Activated naive CD8-positive, alpha-beta T cell treated with anti-CD3 and anti-CD28 coated beads, Interleukin-2, amount 50 U/mL, for 24 hours (primary cell): ENCODE results near the gene BRIP1.
"Not testable (repeated sequence)": the region's sequence is repeated elsewhere in the genome, so short reads cannot be mapped to it uniquely, and the experiment has no call there.

ENCODE experiments used
- ATAC-seq: fragments of 150-1000 bp; cut with Tn5 transposase; one replicate; pipeline ENCODE4 v1.10.0; 2021
- DNase-seq: peaks from one replicate; pipeline ENCODE4 v3.0.0; 2021
- H3K27ac Mint-ChIP-seq: one replicate; pipeline ENCODE4 v1.8.0; 2021; ENCODE audit warnings: mild to moderate bottlenecking, mixed read lengths
- H3K27me3 Mint-ChIP-seq: one replicate; pipeline ENCODE4 v1.8.0; 2021; ENCODE audit warnings: mixed read lengths
- H3K36me3 Mint-ChIP-seq: one replicate; pipeline ENCODE4 v1.8.0; 2021; ENCODE audit warnings: low read depth, mixed read lengths
- H3K4me1 Mint-ChIP-seq: one replicate; pipeline ENCODE4 v1.8.0; 2021; ENCODE audit warnings: mixed read lengths
- H3K4me3 Mint-ChIP-seq: one replicate; pipeline ENCODE4 v1.8.0; 2021; ENCODE audit warnings: mild to moderate bottlenecking, moderate library complexity, mixed read lengths
- H3K9me3 Mint-ChIP-seq: one replicate; pipeline ENCODE4 v1.8.0; 2021; ENCODE audit warnings: mixed read lengths

BRIP1 gene

DNA sequence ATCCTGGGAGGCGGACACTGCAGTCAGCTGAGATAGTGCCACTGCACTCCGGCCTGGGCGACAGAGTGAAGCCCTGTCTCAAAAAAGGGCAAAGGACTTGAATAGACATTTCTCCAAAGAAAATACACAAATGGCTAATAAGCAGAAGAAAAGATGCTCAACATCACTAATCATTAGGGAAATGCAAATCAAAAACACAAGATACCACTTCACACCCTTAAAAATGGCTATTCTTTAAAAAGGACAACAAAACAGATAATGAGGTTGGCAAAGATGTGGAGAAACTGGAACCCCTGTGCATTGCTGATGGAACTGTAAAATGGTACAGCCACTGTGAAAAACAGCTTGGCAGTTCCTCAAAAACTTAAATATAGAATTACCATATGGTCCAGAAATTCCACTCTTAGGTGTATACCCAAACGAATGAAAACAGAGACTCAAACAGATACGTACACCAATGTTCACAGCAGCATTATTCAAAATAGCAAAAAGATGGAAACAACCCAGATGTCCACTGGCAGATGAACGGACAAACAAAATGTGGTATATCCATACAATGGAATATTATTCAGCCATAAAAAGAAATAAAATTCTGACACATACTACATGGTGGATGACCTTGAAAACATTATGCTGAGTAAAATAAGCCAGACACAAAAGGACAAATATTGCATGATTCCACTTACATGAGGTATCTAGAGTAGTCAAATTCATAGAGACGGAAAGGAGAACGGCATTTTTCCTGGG, 35.5 kb downstream of the BRIP1 start:
- no peaks in the 10 kb centered on the region for H3K27me3 Mint-ChIP-seq
- no peak overlapping the region for H3K27ac Mint-ChIP-seq
- DNase-seq (no peak), ATAC-seq (no peak)
- no peaks in the 10 kb centered on the region for H3K4me1 Mint-ChIP-seq
- H3K9me3 Mint-ChIP-seq: peaks cover 2% of the 10 kb centered on the region
- H3K4me3 Mint-ChIP-seq: no peak overlapping the region
- H3K36me3 Mint-ChIP-seq: peaks cover 25% of the 10 kb centered on the region

DNA sequence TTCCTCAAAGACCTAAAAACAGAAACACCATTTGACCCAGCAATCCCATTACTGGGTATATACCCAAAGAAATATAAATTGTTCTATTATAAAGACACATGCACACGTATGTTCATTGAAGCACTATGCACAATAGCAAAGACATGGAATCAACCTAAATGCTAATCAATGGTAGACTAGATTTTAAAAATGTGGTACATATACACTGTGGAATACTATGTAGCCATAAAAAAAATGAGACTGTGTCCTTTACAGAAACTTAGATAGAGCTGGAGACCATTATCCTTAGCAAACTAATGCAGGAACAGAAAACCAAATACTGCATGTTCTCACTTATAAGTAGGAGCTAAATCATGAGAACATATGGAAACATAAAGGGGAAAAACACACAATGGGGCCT, 36.5 kb downstream of the BRIP1 start:
- H3K27ac Mint-ChIP-seq, ATAC-seq, DNase-seq, H3K27me3 Mint-ChIP-seq, H3K4me3 Mint-ChIP-seq, H3K4me1 Mint-ChIP-seq, H3K9me3 Mint-ChIP-seq: not testable (repeated sequence)
- peaks cover 30% of the 10 kb centered on the region for H3K36me3 Mint-ChIP-seq

DNA sequence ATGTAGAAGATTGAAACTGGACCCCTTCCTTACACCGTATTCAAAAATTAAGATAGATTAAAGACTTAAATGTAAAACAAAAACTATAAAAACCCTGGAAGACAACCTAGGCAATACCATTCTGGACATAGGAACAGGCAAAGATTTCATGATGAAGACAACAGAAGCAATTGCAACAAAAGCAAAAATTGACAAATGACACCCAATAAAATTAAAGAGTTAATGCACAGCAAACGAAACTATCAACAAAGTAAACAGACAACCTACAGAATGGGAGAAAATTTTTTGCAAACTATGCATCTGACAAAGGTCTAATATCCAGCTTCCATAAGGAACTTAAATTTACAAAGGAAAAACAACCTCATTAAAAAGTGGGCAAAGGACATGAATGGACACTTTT, 37.1 kb downstream of the BRIP1 start:
- not testable (repeated sequence) for H3K4me3 Mint-ChIP-seq, ATAC-seq, DNase-seq, H3K4me1 Mint-ChIP-seq, H3K27me3 Mint-ChIP-seq, H3K27ac Mint-ChIP-seq, H3K9me3 Mint-ChIP-seq
- H3K36me3 Mint-ChIP-seq: peaks cover 34% of the 10 kb centered on the region

DNA sequence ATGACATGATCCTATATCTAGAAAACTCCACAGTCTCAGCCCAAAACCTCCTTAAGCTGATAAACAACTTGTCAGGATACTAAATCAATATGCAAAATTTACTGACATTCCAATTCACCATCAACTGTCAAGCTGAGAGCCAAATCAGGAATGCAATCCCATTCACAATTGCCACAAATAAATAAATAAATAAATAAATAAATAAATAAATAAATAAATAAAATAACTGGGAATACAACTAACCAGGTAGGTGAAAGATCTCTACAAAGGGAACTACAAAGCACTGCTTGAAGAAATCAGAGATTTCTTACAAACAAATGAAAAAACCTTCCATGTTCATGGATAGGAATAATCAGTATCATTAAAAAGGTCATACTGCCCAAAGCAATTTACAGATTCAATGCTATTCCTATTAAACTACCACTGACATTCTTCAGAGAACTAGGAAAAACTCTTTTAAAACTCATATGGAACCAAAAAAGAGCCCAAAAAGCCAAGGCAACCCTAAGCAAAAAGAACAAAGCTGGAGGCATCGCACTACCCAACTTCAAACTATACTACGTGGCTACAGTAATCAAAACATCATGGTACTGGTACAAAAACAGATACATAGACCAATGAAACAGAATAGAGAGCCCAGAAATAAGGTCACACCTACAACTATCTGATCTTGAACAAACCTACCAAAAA, 37.7 kb downstream of the BRIP1 start:
- Mint-ChIP-seq H3K4me3 (no peak overlapping the region), H3K9me3 (peaks cover 2% of the 10 kb centered on the region), H3K27ac (no peak overlapping the region), H3K4me1 (peaks cover 2% of the 10 kb centered on the region), H3K36me3 (peaks cover 39% of the 10 kb centered on the region), H3K27me3 (no peaks in the 10 kb centered on the region)
- DNase-seq (no peak), ATAC-seq (no peak)

DNA sequence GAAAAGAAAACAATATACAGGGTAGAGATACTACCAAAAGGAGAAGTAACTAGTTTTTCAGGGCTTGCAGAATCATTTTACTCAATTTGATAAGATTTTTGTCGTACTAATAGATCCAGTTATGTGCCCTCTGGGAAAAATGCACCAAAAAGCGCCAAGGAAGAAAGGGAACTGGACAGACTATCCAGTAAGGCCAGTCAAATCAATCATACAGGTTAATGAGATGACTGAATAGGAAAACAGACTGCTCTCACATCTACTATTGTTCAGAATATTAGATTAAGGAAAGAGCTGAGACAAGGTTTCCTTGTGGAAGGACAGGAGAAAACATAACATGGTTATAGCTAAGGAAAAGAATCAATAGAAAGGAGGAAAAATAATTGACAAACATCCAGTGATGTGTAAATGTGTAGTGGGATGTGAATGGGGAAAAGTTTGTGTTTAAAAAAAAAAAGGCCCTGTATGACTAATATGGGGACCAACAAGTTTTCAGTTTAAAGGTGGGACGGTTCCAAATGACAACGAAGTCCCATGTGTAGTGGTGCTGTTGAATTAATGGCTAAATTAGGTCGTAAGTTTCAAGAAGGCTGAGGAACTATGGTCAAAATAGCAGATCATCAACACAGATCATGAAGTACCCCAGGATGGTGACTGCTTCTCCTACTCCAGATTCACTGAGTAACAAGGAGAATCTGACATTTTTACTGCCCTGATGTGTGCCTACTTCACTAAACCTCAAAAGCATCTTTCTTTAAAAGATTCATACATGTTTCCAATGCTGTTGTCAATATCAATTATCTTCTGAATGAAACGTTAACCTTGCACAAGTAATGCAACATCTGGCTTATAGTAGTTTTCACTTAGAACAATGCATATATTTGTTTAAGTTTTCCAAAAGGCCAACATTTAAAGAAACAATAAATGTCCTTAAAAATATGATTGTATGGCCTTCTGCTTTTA, 40.7 kb downstream of the BRIP1 start:
- ATAC-seq: no peak
- Mint-ChIP-seq H3K36me3 (peaks cover 41% of the 10 kb centered on the region), H3K4me1 (peaks cover 2% of the 10 kb centered on the region), H3K9me3 (no peaks in the 10 kb centered on the region), H3K4me3 (no peak overlapping the region), H3K27ac (no peak overlapping the region), H3K27me3 (no peaks in the 10 kb centered on the region)
- DNase-seq: no peak

DNA sequence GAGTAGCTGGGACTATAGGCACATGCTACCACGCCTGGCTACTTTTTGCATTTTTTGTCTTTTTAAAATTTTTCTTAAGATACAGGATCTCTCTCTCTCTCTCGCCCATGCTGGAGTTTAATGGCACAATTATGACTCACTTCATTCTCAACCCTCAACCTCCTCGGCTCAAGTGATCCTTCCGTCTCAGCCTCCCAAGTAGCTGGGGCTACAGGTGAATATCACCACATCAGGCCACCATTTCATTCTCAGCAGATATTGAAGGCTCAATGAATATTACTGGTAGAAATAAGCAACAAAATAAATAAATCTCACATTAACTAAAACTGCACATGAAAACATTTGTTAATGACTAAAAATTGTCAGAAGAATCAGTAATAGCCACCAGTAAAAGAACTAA, 41.7 kb downstream of the BRIP1 start:
- H3K27ac Mint-ChIP-seq: no peak overlapping the region
- no peak for ATAC-seq
- DNase-seq: no peak
- H3K36me3 Mint-ChIP-seq: peaks cover 39% of the 10 kb centered on the region
- H3K27me3 Mint-ChIP-seq: no peaks in the 10 kb centered on the region
- no peak overlapping the region for H3K4me3 Mint-ChIP-seq
- no peaks in the 10 kb centered on the region for H3K9me3 Mint-ChIP-seq
- peaks cover 6% of the 10 kb centered on the region for H3K4me1 Mint-ChIP-seq

DNA sequence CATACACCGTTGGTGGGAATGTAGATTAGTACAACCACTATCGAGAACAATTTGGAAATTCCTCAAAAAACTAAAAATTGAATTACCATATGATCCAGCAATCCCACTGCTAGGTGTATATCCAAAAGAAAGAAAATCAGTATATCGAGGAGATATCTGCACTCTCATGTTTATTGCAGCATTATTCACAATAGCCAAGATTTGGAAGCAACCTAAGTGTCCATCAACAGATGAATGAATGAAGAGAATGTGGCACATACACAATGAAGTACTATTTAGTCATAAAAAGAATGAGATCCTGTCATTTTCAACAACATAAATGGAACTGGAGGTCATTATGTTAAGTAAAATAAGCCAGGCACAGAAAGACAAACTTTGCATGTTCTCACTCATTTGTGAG, 44.1 kb downstream of the BRIP1 start:
- not testable (repeated sequence) for H3K4me3 Mint-ChIP-seq, H3K27me3 Mint-ChIP-seq, H3K27ac Mint-ChIP-seq, DNase-seq, ATAC-seq, H3K9me3 Mint-ChIP-seq
- H3K4me1 Mint-ChIP-seq: peaks cover 12% of the 10 kb centered on the region
- peaks cover 31% of the 10 kb centered on the region for H3K36me3 Mint-ChIP-seq

DNA sequence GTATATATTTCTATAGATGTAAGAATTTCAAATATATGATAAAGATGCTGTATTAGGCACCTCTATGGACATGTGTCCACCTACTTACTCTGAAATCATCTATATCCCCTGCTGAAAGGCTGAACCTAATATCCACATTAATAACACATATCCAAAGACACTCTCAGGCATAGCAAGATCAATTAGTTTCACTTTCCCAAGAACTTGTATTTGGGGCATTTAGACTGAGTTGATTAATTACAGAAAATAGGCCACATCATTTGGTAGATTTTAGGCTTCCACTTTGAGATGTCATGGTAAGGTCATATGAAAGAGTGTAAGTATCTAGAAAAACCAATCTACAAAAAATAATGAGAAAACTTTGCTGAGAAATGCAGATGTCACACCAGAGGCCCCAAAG, 45.1 kb downstream of the BRIP1 start:
- peaks cover 12% of the 10 kb centered on the region for H3K4me1 Mint-ChIP-seq
- H3K27me3 Mint-ChIP-seq: no peaks in the 10 kb centered on the region
- no peak overlapping the region for H3K4me3 Mint-ChIP-seq
- no peaks in the 10 kb centered on the region for H3K9me3 Mint-ChIP-seq
- H3K36me3 Mint-ChIP-seq: peaks cover 31% of the 10 kb centered on the region
- DNase-seq (no peak), ATAC-seq (no peak)
- H3K27ac Mint-ChIP-seq: no peak overlapping the region

DNA sequence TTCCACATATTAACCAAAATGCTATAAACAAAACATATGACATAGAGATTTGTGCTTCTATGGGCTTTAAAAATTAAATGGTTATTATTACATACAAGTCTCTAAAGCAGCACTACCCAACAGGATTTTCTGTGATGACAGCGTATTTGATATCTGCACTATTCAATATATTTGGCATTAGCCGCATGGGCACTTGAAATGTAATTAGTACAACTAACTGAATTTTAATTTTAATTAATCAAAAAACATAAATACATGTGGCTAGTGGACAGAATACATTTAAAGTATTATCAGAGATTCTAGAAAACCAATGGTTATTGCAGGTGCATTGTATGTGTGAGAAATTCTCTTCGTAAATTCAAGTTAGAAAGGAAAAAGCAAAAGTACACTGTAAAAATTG, 45.9 kb downstream of the BRIP1 start:
- ATAC-seq (no peak), DNase-seq (no peak)
- H3K4me1 Mint-ChIP-seq: peaks cover 11% of the 10 kb centered on the region
- H3K36me3 Mint-ChIP-seq: peaks cover 30% of the 10 kb centered on the region
- H3K27ac Mint-ChIP-seq: no peak overlapping the region
- no peak overlapping the region for H3K4me3 Mint-ChIP-seq
- no peaks in the 10 kb centered on the region for H3K9me3 Mint-ChIP-seq
- no peaks in the 10 kb centered on the region for H3K27me3 Mint-ChIP-seq

DNA sequence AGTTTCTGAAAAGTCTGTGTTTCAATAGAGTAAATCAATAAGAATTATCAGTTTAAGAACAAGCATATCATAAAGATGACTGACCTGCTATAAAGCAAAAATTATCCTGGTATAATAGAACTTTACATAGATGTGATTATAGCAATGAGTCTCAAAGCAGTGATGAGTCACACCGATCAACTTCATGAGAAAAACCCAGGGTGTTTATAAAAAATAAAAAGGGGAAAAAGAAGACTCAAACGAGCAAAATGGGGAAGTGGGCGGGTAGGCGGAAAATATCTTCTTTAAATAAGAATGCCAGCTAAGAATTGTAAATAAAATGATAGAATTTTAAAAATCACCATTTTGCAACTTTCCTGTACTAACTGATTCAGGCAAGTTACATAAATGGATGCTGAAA, 46.8 kb downstream of the BRIP1 start:
- Mint-ChIP-seq H3K36me3 (peaks cover 23% of the 10 kb centered on the region), H3K27ac (peak overlapping the region; percentile 19), H3K4me1 (peaks cover 11% of the 10 kb centered on the region), H3K9me3 (no peaks in the 10 kb centered on the region), H3K27me3 (no peaks in the 10 kb centered on the region), H3K4me3 (no peak overlapping the region)
- DNase-seq (no peak), ATAC-seq (no peak)

DNA sequence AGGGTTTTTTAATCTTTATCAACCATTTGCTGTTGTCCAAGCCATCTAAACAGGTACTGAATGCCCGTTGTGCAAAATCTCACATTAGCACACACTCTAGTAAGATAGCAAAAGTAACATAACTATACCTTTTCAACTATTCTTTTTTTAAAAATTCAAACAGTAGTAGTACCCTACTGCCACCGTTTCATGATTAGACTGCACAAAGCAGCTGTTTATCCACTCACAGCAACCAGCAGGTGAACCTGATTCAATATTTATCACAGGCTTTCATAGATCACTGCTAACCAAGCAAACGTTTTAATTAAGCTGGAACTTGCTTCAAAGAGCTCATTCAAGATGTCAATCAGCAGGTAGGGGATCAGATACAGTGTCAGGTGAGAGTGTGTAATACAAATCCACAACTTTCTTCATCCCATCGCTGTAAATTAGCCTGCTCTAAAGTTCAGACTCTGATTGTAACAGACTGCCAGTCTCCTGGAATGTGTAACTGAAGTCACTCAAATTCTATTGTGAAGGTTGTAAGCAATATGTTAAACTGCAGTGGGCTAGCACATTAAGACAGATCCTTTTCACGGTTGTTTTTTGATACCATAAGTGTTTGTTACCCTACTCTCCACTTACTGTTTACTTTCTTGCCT, 47.3 kb downstream of the BRIP1 start:
- no peaks in the 10 kb centered on the region for H3K27me3 Mint-ChIP-seq
- H3K27ac Mint-ChIP-seq: no peak overlapping the region
- no peak for ATAC-seq
- no peak overlapping the region for H3K4me3 Mint-ChIP-seq
- DNase-seq: no peak
- H3K4me1 Mint-ChIP-seq: peaks cover 11% of the 10 kb centered on the region
- no peaks in the 10 kb centered on the region for H3K9me3 Mint-ChIP-seq
- H3K36me3 Mint-ChIP-seq: peaks cover 25% of the 10 kb centered on the region

DNA sequence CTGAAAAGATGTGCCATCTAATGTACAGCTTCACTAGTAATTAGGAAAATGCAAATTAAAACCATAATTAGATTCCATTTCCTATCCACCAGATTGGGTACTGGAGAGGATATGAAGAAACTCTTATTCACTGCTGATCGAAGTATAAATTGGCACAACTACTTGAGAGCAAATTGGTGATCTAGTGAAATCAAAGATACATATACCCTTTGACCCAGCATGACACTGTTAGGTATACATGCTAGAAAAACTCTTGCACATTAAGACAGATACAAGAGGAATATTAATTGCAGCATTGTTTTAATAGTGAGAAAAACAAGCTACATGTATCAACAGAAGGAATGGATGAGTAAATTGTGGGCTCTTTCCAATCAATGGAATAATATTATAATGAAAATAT, 48.8 kb downstream of the BRIP1 start:
- no peak for ATAC-seq
- Mint-ChIP-seq H3K4me1 (peaks cover 11% of the 10 kb centered on the region), H3K36me3 (peaks cover 16% of the 10 kb centered on the region), H3K4me3 (no peak overlapping the region), H3K27me3 (no peaks in the 10 kb centered on the region), H3K9me3 (no peaks in the 10 kb centered on the region), H3K27ac (no peak overlapping the region)
- DNase-seq: no peak

DNA sequence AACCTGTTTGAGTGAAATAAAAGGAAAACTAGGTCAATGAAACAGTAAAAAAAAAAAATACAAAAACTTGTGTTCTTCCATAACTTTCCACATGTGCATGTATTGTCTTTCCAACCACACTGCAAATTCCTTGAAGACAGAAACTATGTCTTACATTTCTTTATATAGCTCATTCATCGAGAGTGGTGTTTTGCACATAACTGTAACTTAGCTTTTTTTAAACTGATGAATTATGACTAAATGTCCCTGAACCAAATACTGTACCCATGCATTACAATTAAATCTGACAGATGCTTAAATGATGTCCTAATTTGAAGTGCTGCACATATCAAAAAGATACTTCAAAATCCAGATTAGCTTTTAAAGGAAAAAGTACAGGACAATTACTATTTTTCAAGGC, 50.1 kb downstream of the BRIP1 start:
- Mint-ChIP-seq H3K9me3 (no peaks in the 10 kb centered on the region), H3K4me1 (peaks cover 11% of the 10 kb centered on the region), H3K27me3 (no peaks in the 10 kb centered on the region), H3K36me3 (peaks cover 17% of the 10 kb centered on the region), H3K27ac (no peak overlapping the region), H3K4me3 (no peak overlapping the region)
- no peak for ATAC-seq
- no peak for DNase-seq

DNA sequence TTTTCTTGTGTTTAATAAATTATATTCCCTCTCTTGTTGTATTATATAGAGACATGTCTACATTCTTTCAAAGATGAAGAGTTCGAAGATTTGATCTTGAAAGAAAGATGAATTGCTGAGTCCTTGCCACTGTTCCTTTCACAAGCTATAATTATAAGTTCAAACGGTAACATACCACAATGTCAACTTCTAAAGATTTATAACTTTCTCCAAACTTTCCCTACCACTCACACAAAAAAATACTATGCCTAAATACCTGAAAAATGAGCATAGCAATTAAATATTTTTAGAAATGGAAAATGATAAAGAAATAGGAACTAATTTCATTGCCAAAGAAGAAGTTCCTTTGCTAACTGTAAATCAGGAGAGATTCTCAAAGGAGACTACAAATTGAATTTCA, 50.6 kb downstream of the BRIP1 start:
- Mint-ChIP-seq H3K4me1 (peaks cover 11% of the 10 kb centered on the region), H3K27me3 (no peaks in the 10 kb centered on the region), H3K9me3 (no peaks in the 10 kb centered on the region), H3K27ac (no peak overlapping the region), H3K4me3 (no peak overlapping the region), H3K36me3 (peaks cover 18% of the 10 kb centered on the region)
- DNase-seq (no peak), ATAC-seq (no peak)
